IMR-90 (cell line): ENCODE measurements around the gene CST7. TPM values are rescaled to one million over a fixed set of nuclear protein-coding genes. Genes with fewer than 3 reads are reported as not detected.

Experiments used
- ATAC-seq: fragments of 200-7000 bp; cut with Tn5 transposase; 2 replicates; pipeline ENCODE4 v1.9.1; 2020; ENCODE audit warnings: low read depth, mild to moderate bottlenecking, moderate library complexity
- BruUV-seq: library from RNA; stranded (reverse); fragments of 400-500 nt; replicated peaks from 2 replicates; lab custom pipeline; 2021; lab: Mats Ljungman, UMichigan
- CTCF ChIA-PET: fragments of 300-600 bp; formaldehyde crosslinking; extraction: SDS; loops from one replicate; lab custom pipeline; 2021; ENCODE audit warnings: antibody characterized with exemption; lab: Yijun Ruan, JAX
- POLR2A ChIA-PET: fragments of 300-600 bp; sonication (Branson Sonifier 250); formaldehyde crosslinking; loops from one replicate; lab custom pipeline; 2022; ENCODE audit warnings: antibody characterized with exemption; ENCODE audit not compliant: unreplicated experiment; lab: Charles Lee
- DNase-seq: peaks from one replicate; pipeline ENCODE4 v3.0.0; 2013
- H2AFZ ChIP-seq: replicated peaks from 2 replicates; pipeline ENCODE3; 2013; ENCODE audit warnings: low read length, mild to moderate bottlenecking; ENCODE audit not compliant: poor library complexity
- H2AK5ac ChIP-seq: 2 replicates; pipeline ENCODE4 v1.6.1; 2013; ENCODE audit warnings: low read depth, low read length, inconsistent platforms
- H2AK9ac ChIP-seq: replicated peaks from 2 replicates; pipeline ENCODE3; 2013; ENCODE audit warnings: mild to moderate bottlenecking, low read depth, low read length, moderate library complexity; ENCODE audit not compliant: poor library complexity
- H2BK120ac ChIP-seq: 2 replicates; pipeline ENCODE4 v1.6.1; 2013; ENCODE audit warnings: low read depth, low read length, inconsistent platforms
- H2BK15ac ChIP-seq: 3 replicates; pipeline ENCODE4 v1.6.1; 2013; ENCODE audit warnings: low read depth, low read length, inconsistent platforms
- H2BK20ac ChIP-seq: 2 replicates; pipeline ENCODE4 v1.6.1; 2013; ENCODE audit warnings: low read depth, mild to moderate bottlenecking, inconsistent platforms, low read length, moderate library complexity
- H2BK5ac ChIP-seq: 2 replicates; pipeline ENCODE4 v1.6.1; 2013; ENCODE audit warnings: mild to moderate bottlenecking, low read depth, low read length, inconsistent platforms; ENCODE audit not compliant: poor library complexity, severe bottlenecking
- H3K14ac ChIP-seq: replicated peaks from 2 replicates; pipeline ENCODE4 v1.6.1; 2013; ENCODE audit warnings: low read depth, low read length, inconsistent platforms
- H3K18ac ChIP-seq: 2 replicates; pipeline ENCODE4 v1.6.1; 2013; ENCODE audit warnings: low read depth, low read length, control low read depth
- H3K23ac ChIP-seq: 2 replicates; pipeline ENCODE4 v1.6.1; 2013; ENCODE audit warnings: low read depth, low read length, inconsistent platforms
- H3K27ac ChIP-seq: 2 replicates; pipeline ENCODE4 v1.5.1; 2013; ENCODE audit warnings: mild to moderate bottlenecking, control low read depth, low read length; ENCODE audit not compliant: insufficient read depth
- H3K27me3 ChIP-seq: 2 replicates; pipeline ENCODE4 v1.6.1; 2013; ENCODE audit warnings: low read length; ENCODE audit not compliant: control insufficient read depth, insufficient read depth
- H3K36me3 ChIP-seq: 2 replicates; pipeline ENCODE4 v1.6.1; 2013; ENCODE audit warnings: low read length, mixed read lengths; ENCODE audit not compliant: control insufficient read depth, insufficient read depth
- H3K4ac ChIP-seq: 2 replicates; pipeline ENCODE4 v1.6.1; 2013; ENCODE audit warnings: low read depth, low read length, inconsistent platforms
- H3K4me1 ChIP-seq: 2 replicates; pipeline ENCODE4 v1.6.1; 2013; ENCODE audit warnings: low read length, mixed read lengths; ENCODE audit not compliant: control insufficient read depth, insufficient read depth
- H3K4me2 ChIP-seq: 2 replicates; pipeline ENCODE4 v1.6.1; 2013; ENCODE audit warnings: low read depth, mild to moderate bottlenecking, control low read depth, low read length, moderate library complexity
- H3K4me3 ChIP-seq: 2 replicates; pipeline ENCODE4 v1.5.1; 2013; ENCODE audit warnings: low read depth, mild to moderate bottlenecking, control low read depth, low read length, moderate library complexity; ENCODE audit not compliant: insufficient read depth
- H3K56ac ChIP-seq: 2 replicates; pipeline ENCODE4 v1.6.1; 2013; ENCODE audit warnings: low read length, inconsistent platforms; ENCODE audit not compliant: insufficient read depth; ENCODE audit errors: extremely low read depth
- H3K79me1 ChIP-seq, 2 experiments: 2 replicates each; pipeline ENCODE4 v1.6.1; 2013; ENCODE audit warnings: low read length in 2 of 2, inconsistent platforms in 1 of 2, low read depth in 1 of 2
- H3K9ac ChIP-seq: 2 replicates; pipeline ENCODE4 v1.6.1; 2013; ENCODE audit warnings: low read depth, low read length, control low read depth
- H3K9me1 ChIP-seq: 2 replicates; pipeline ENCODE4 v1.6.1; 2013; ENCODE audit warnings: low read length, inconsistent platforms; ENCODE audit not compliant: insufficient read depth
- H3K9me3 ChIP-seq: 2 replicates; pipeline ENCODE4 v1.6.1; 2013; ENCODE audit warnings: low read length; ENCODE audit not compliant: control insufficient read depth, insufficient read depth
- H4K20me1 ChIP-seq: 2 replicates; pipeline ENCODE4 v1.6.1; 2013; ENCODE audit warnings: low read length, inconsistent platforms; ENCODE audit not compliant: insufficient read depth
- H4K5ac ChIP-seq: 2 replicates; pipeline ENCODE4 v1.6.1; 2013; ENCODE audit warnings: mild to moderate bottlenecking, low read depth, low read length, control low read depth
- H4K8ac ChIP-seq, 2 experiments: 2 replicates each; pipeline ENCODE4 v1.6.1; 2013; ENCODE audit warnings: low read depth in 2 of 2, low read length in 2 of 2, control low read depth in 1 of 2, inconsistent platforms in 1 of 2
- H4K91ac ChIP-seq: 2 replicates; pipeline ENCODE4 v1.6.1; 2013; ENCODE audit warnings: low read depth, low read length, inconsistent platforms; ENCODE audit not compliant: insufficient read depth
- BHLHE40 ChIP-seq: fragments of 150-350 bp; IDR thresholded peaks from 2 replicates; pipeline ENCODE4 v1.6.1; 2016; ENCODE audit warnings: mild to moderate bottlenecking, low read depth, low read length
- CEBPB ChIP-seq: IDR thresholded peaks from 2 replicates; pipeline ENCODE4 v1.6.1; 2012; ENCODE audit warnings: low read depth, low read length, improper control_type of control experiment
- CHD1 ChIP-seq: IDR thresholded peaks from 2 replicates; pipeline ENCODE4 v1.6.1; 2012; ENCODE audit warnings: low read depth, low read length, improper control_type of control experiment
- FOS ChIP-seq: fragments of 150-350 bp; IDR thresholded peaks from 2 replicates; pipeline ENCODE4 v1.6.1; 2016; ENCODE audit warnings: low read depth, low read length
- MAFK ChIP-seq: IDR thresholded peaks from 2 replicates; pipeline ENCODE4 v1.6.1; 2012; ENCODE audit warnings: low read depth, low read length, improper control_type of control experiment
- MAZ ChIP-seq: IDR thresholded peaks from 2 replicates; pipeline ENCODE4 v1.6.1; 2012; ENCODE audit warnings: low read depth, mild to moderate bottlenecking, low read length, improper control_type of control experiment, moderate library complexity, borderline replicate concordance
- MXI1 ChIP-seq: IDR thresholded peaks from 2 replicates; pipeline ENCODE4 v1.6.1; 2012; ENCODE audit warnings: low read depth, mild to moderate bottlenecking, low read length, moderate library complexity, borderline replicate concordance
- NFE2L2 ChIP-seq: fragments of 150-350 bp; IDR thresholded peaks from 2 replicates; pipeline ENCODE4 v1.6.1; 2016; ENCODE audit warnings: low read depth, mild to moderate bottlenecking, low read length
- POLR2A ChIP-seq: IDR thresholded peaks from 2 replicates; pipeline ENCODE4 v1.6.1; 2012; ENCODE audit warnings: mild to moderate bottlenecking, low read depth, low read length
- RAD21 ChIP-seq: IDR thresholded peaks from 2 replicates; pipeline ENCODE4 v1.6.1; 2012; ENCODE audit warnings: low read length, improper control_type of control experiment
- RCOR1 ChIP-seq: IDR thresholded peaks from 2 replicates; pipeline ENCODE4 v1.6.1; 2012; ENCODE audit warnings: mild to moderate bottlenecking, low read length, improper control_type of control experiment; ENCODE audit not compliant: insufficient replicate concordance
- RFX5 ChIP-seq: IDR thresholded peaks from 2 replicates; pipeline ENCODE4 v1.8.0; 2012; ENCODE audit warnings: low read depth, mild to moderate bottlenecking, low read length, moderate library complexity
- SMC3 ChIP-seq: fragments of 150-350 bp; IDR thresholded peaks from 2 replicates; pipeline ENCODE4 v1.6.1; 2016; ENCODE audit warnings: low read depth, mild to moderate bottlenecking, antibody characterized with exemption, low read length, moderate library complexity
- WGBS, 2 experiments: methylation state at CpG; one replicate each; pipeline versions ENCODE4 v1.1.5 to v1.1.7; 2013; ENCODE audit warnings: missing lambda C conversion rate in 2 of 2; ENCODE audit not compliant: insufficient read length in 1 of 2; ENCODE audit errors: extremely low coverage in 2 of 2; 5-methylcytosine and 5-hydroxymethylcytosine counted together
- dilution Hi-C: fragments of 300-500 bp; cut with HindIII; formaldehyde crosslinking; loops from one replicate; pipeline ENCODE4 v1.14.3; 2018; ENCODE audit warnings: low sequenced_read_pairs; ENCODE audit not compliant: unreplicated experiment
- in situ Hi-C: fragments of 300-500 bp; cut with MboI; formaldehyde crosslinking; loops from 3 replicates; pipeline ENCODE4 v1.14.3; 2019; ENCODE audit warnings: low sequenced_read_pairs, inconsistent platforms, mixed read lengths
- intact Hi-C: fragments of 100-400 bp; cut with micrococcal nuclease; formaldehyde crosslinking; loops from 2 replicates; pipeline ENCODE4 v1.10.0; 2022
- polyA plus RNA-seq, 3 experiments: library from polyadenylated mRNA; depleted of rRNA; stranded (reverse); fragments of >200 nt; gene quantifications; 2 replicates each; pipeline ENCODE4 v1.2.3, GENCODE V29; 2012; ENCODE audit warnings: low replicate concordance in 1 of 3
- total RNA-seq: library from RNA; depleted of rRNA; stranded (reverse); fragments of >200 nt; gene quantifications from 2 replicates; pipeline ENCODE4 v1.2.3, GENCODE V29; 2012
- TF ChIP-seq, protein P1 (sequence below): fragments of 150-350 bp; IDR thresholded peaks from 2 replicates; pipeline ENCODE4 v1.6.1; 2016; ENCODE audit warnings: low read depth, mild to moderate bottlenecking, low read length, moderate library complexity, borderline replicate concordance
- TF ChIP-seq, protein P2 (sequence below): conservative IDR thresholded peaks from 2 replicates; pipeline ENCODE4 v1.5.1; 2012; ENCODE audit warnings: mild to moderate bottlenecking, low read depth, low read length, improper control_type of control experiment
- TF ChIP-seq, protein P3 (sequence below): fragments of 150-350 bp; IDR thresholded peaks from 2 replicates; pipeline ENCODE4 v1.6.1; 2017; ENCODE audit warnings: mild to moderate bottlenecking, antibody characterized with exemption, low read length, low read depth

The CST7 gene
- total and polyA plus RNA-seq, 2 of the 4 experiments (the other 2 are of a cell fraction) = not detected

DNA sequence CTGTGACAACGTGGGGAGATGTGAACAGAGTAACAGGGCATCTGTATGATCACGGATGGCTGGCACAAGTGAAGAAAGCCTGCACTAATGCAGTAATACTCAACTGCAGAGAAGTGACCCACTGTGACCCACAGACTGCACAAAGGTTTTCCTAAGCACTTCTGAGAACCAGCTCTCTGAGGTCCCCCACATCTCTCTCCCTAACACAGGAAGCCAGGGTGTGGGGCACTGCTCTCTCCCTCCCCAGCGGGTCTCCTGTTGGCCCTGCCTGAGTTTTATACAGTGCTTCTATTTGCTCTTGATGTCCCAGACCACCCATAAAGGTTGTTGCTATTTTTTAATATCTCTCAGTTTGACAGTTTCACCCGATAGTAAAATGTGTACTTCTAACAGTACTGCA, 32.2 kb downstream of the CST7 start:
- Histone ChIP-seq H2AFZ (no peak overlapping the region), H2BK120ac (no peak overlapping the region), H4K5ac (no peak overlapping the region), H3K14ac (no peak overlapping the region), H3K4me1 (no peaks in the 10 kb centered on the region), H2AK9ac (no peak overlapping the region), H2BK20ac (no peak overlapping the region), H3K9ac (no peak overlapping the region), H4K20me1 (peaks cover 2% of the 10 kb centered on the region), H3K4me3 (no peak overlapping the region), H3K9me1 (no peaks in the 10 kb centered on the region; the same call in 1 of the 2 replicates), H2AK5ac (no peak overlapping the region), H3K4ac (no peak overlapping the region), H3K27ac (no peak overlapping the region), H4K91ac (no peak overlapping the region), H3K27me3 (no peaks in the 10 kb centered on the region), H3K9me3 (peaks cover 7% of the 10 kb centered on the region; the same call in 1 of the 2 replicates), H3K56ac (no peak overlapping the region), H3K79me1 (peaks cover 29 to 35% of the 10 kb centered on the region in 2 experiments), H2BK5ac (no peak overlapping the region), H3K4me2 (no peak overlapping the region), H3K23ac (no peak overlapping the region), H3K18ac (no peak overlapping the region), H3K36me3 (peaks cover 16% of the 10 kb centered on the region), H2BK15ac (no peak overlapping the region), H4K8ac (no peak overlapping the region)
- TF ChIP-seq RFX5 (no peak), CEBPB (no peak), RCOR1 (no peak), MAZ (no peak), FOS (no peak), RAD21 (no peak), CHD1 (no peak), MXI1 (no peak), MAFK (no peak), NFE2L2 (no peak), POLR2A (no peak), SMC3 (no peak), BHLHE40 (no peak)
- TF ChIP-seq, protein P1, sequence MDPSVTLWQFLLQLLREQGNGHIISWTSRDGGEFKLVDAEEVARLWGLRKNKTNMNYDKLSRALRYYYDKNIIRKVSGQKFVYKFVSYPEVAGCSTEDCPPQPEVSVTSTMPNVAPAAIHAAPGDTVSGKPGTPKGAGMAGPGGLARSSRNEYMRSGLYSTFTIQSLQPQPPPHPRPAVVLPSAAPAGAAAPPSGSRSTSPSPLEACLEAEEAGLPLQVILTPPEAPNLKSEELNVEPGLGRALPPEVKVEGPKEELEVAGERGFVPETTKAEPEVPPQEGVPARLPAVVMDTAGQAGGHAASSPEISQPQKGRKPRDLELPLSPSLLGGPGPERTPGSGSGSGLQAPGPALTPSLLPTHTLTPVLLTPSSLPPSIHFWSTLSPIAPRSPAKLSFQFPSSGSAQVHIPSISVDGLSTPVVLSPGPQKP = no peak
- TF ChIP-seq, protein P2, sequence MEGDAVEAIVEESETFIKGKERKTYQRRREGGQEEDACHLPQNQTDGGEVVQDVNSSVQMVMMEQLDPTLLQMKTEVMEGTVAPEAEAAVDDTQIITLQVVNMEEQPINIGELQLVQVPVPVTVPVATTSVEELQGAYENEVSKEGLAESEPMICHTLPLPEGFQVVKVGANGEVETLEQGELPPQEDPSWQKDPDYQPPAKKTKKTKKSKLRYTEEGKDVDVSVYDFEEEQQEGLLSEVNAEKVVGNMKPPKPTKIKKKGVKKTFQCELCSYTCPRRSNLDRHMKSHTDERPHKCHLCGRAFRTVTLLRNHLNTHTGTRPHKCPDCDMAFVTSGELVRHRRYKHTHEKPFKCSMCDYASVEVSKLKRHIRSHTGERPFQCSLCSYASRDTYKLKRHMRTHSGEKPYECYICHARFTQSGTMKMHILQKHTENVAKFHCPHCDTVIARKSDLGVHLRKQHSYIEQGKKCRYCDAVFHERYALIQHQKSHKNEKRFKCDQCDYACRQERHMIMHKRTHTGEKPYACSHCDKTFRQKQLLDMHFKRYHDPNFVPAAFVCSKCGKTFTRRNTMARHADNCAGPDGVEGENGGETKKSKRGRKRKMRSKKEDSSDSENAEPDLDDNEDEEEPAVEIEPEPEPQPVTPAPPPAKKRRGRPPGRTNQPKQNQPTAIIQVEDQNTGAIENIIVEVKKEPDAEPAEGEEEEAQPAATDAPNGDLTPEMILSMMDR = no peak
- TF ChIP-seq, protein P3, sequence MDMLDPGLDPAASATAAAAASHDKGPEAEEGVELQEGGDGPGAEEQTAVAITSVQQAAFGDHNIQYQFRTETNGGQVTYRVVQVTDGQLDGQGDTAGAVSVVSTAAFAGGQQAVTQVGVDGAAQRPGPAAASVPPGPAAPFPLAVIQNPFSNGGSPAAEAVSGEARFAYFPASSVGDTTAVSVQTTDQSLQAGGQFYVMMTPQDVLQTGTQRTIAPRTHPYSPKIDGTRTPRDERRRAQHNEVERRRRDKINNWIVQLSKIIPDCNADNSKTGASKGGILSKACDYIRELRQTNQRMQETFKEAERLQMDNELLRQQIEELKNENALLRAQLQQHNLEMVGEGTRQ = no peak
- no peak for ATAC-seq
- CTCF ChIA-PET = no interaction called here
- in situ Hi-C loops (loop anchor here (25.0 kb wide), 3 partner anchors 606 to 881 kb away; partner anchors contain the start of genes NINL and ZNF337), intact Hi-C loops (no loop called here), dilution Hi-C loops (no loop called here)
- whole genome bisulfite sequencing, 2 experiments = no CpG with 5 or more reads among the region's 4 CpGs
- no peak for DNase-seq
- BruUV-seq = no TSS peak
- POLR2A ChIA-PET = no interaction called here
